Lung (tissue), 12 donors: Measurements from ENCODE around the gene RAB38. TPM values are rescaled to one million over a fixed set of nuclear protein-coding genes. Genes with fewer than 3 reads are reported as not detected.

Experiments
- ATAC-seq: fragments of 200-7000 bp; cut with Tn5 transposase; one replicate; pipeline ENCODE4 v1.9.1; 2020; ENCODE audit warnings: moderate number of reproducible peaks; ENCODE audit not compliant: insufficient read depth, low FRiP score
- DNase-seq, 3 donors: peaks; one replicate each; pipeline ENCODE4 v3.0.0-alpha.2; 2013 to 2017
- H3K27ac ChIP-seq, 2 donors: one replicate each; pipeline ENCODE4 v1.5.1; 2013; ENCODE audit warnings: mild to moderate bottlenecking in 2 of 2, moderate library complexity in 2 of 2, control low read depth in 1 of 2, inconsistent platforms in 1 of 2, low read depth in 1 of 2, low read length in 1 of 2
- H3K27me3 ChIP-seq, 3 donors: one replicate each; pipeline ENCODE4 v1.5.1; 2013; ENCODE audit warnings: low read length in 2 of 3; ENCODE audit not compliant: control insufficient read depth in 3 of 3, insufficient read depth in 3 of 3
- H3K36me3 ChIP-seq, 4 donors: one replicate each; pipeline ENCODE4 v1.5.1; 2013; ENCODE audit warnings: low read length in 4 of 4, mild to moderate bottlenecking in 1 of 4, moderate library complexity in 1 of 4; ENCODE audit not compliant: control insufficient read depth in 4 of 4, insufficient read depth in 4 of 4
- H3K4me1 ChIP-seq, 5 donors: one replicate each; pipeline ENCODE4 v1.5.1; 2013; ENCODE audit warnings: low read length in 5 of 5, mild to moderate bottlenecking in 2 of 5, moderate library complexity in 1 of 5; ENCODE audit not compliant: control insufficient read depth in 5 of 5, insufficient read depth in 5 of 5
- H3K4me3 ChIP-seq: one replicate; pipeline ENCODE4 v1.5.1; 2013; ENCODE audit warnings: mild to moderate bottlenecking, control low read depth, moderate library complexity
- H3K9ac ChIP-seq, 2 donors: one replicate each; pipeline ENCODE4 v1.5.1; 2013; ENCODE audit warnings: low read length in 2 of 2, control low read depth in 1 of 2; ENCODE audit not compliant: insufficient read depth in 1 of 2
- H3K9me3 ChIP-seq, 4 donors: one replicate each; pipeline ENCODE4 v1.5.1; 2013; ENCODE audit warnings: low read length in 3 of 4, mild to moderate bottlenecking in 1 of 4, moderate library complexity in 1 of 4; ENCODE audit not compliant: control insufficient read depth in 4 of 4, insufficient read depth in 3 of 4
- CTCF ChIP-seq: IDR thresholded peaks from 2 replicates; pipeline ENCODE4 v1.5.1; 2012; ENCODE audit warnings: mild to moderate bottlenecking; ENCODE audit errors: control extremely low read depth, extremely low read depth
- WGBS, 2 donors: extraction: QIAGEN DNeasy Blood & Tissue Kit; methylation state at CpG; one replicate each; pipeline ENCODE4 v1.1.7; 2013; 5-methylcytosine and 5-hydroxymethylcytosine counted together
- polyA plus RNA-seq, 2 donors: library from polyadenylated mRNA; stranded (reverse); fragments of 200-250 nt; gene quantifications; one replicate each; pipeline ENCODE4 v1.2.1, GENCODE V29; 2013
- total RNA-seq, 2 donors: library from RNA; depleted of rRNA in 1 of 2; stranded (reverse); fragments of >200 nt in 1 of 2; gene quantifications; one replicate each; pipeline ENCODE4 v1.2.1, GENCODE V29; 2014 to 2021
- donor health status: control.
- donor health status: control.
- donor health status: Bipolar disorder and iron deficiency.
- donor health status: healthy.
- donor health status: DM: yes; HTN: yes; CAD: no.

RAB38 gene
- total and polyA plus RNA-seq, 4 donors = 4.7 to 11.7 (median 7.5) TPM

GRCh38 chr11:88139865-88140264, 35.4 kb downstream of the RAB38 start:
- H3K9ac ChIP-seq = no peak overlapping the region
- WGBS, 2 donors = 48 to 79% methylated on average over 1 of the region's 1 CpG
- DNase-seq = no peak
- no peak overlapping the region for H3K27ac ChIP-seq
- ATAC-seq = no peak
- H3K9me3 ChIP-seq = no peaks in the 10 kb centered on the region
- H3K4me3 ChIP-seq = no peak overlapping the region
- no peaks in the 10 kb centered on the region for H3K4me1 ChIP-seq
- TF ChIP-seq CTCF = no peak
- H3K27me3 ChIP-seq = no peaks in the 10 kb centered on the region
- no peaks in the 10 kb centered on the region for H3K36me3 ChIP-seq

GRCh38 chr11:88131764-88132470, 43.3 kb downstream of the RAB38 start:
- 70 to 83% methylated on average over 3 of the region's 3 CpGs for WGBS, 2 donors
- TF ChIP-seq CTCF = no peak
- H3K27ac ChIP-seq = no peak overlapping the region

GRCh38 chr11:88122956-88123355, 52.3 kb downstream of the RAB38 start:
- H3K9ac ChIP-seq = no peak overlapping the region
- DNase-seq (no peak), ATAC-seq (no peak)
- H3K27ac ChIP-seq = no peak overlapping the region
- H3K36me3 ChIP-seq = no peaks in the 10 kb centered on the region
- no peaks in the 10 kb centered on the region for H3K27me3 ChIP-seq
- no peaks in the 10 kb centered on the region for H3K4me1 ChIP-seq
- H3K9me3 ChIP-seq = peaks cover 0 to 3% (median 0%) of the 10 kb centered on the region in 4 donors
- TF ChIP-seq CTCF = no peak
- WGBS, 2 donors = 80 to 91% methylated on average over 4 of the region's 4 CpGs
- no peak overlapping the region for H3K4me3 ChIP-seq

More at GRCh38 chr11:88131764-88132470, 43.3 kb downstream of the RAB38 start:
- DNase-seq = no peak
- H3K9me3 ChIP-seq = peaks cover 0 to 4% (median under 1%) of the 10 kb centered on the region in 4 donors
- H3K4me1 ChIP-seq = no peaks in the 10 kb centered on the region
- no peak overlapping the region for H3K4me3 ChIP-seq
- no peak for ATAC-seq
- H3K9ac ChIP-seq = no peak overlapping the region
- H3K36me3 ChIP-seq = no peaks in the 10 kb centered on the region
- H3K27me3 ChIP-seq = no peaks in the 10 kb centered on the region
